GM18873 (cell line): ENCODE measurements around the gene GH1.
"Not testable (repeated sequence)": the region's sequence is repeated elsewhere in the genome, so short reads cannot be mapped to it uniquely, and the experiment has no call there.

Experiments used
- ATAC-seq: cut with Tn5 transposase; IDR thresholded peaks from one replicate; pipeline ENCODE4 v1.9.1; 2021; ENCODE audit warnings: mild to moderate bottlenecking, moderate library complexity, moderate number of reproducible peaks; ENCODE audit not compliant: unreplicated experiment, low FRiP score

The GH1 gene

GRCh38 chr17:63901971-63902370 lies 16.7 kb downstream of the GH1 start:
- not testable (repeated sequence) for ATAC-seq

- not testable (repeated sequence) for ATAC-seq
Observed at GRCh38 chr17:63898899-63899798, 19.5 kb downstream of the GH1 start.

GRCh38 chr17:63896524-63897354 lies 21.9 kb downstream of the GH1 start, which contains the start of gene CSH1:
Gene CSH1, minus strand, starts transcription at chr17:63896574. Its CDS starts 63 bp downstream, at chr17:63896511.
- ATAC-seq: not testable (repeated sequence)

GRCh38 chr17:63894821-63895220 lies 23.8 kb downstream of the GH1 start:
- ATAC-seq: not testable (repeated sequence)

- not testable (repeated sequence) for ATAC-seq
Observed at GRCh38 chr17:63894021-63894420, 24.6 kb downstream of the GH1 start.

GRCh38 chr17:63892316-63893037 lies 26.2 kb downstream of the GH1 start:
- not testable (repeated sequence) for ATAC-seq

GRCh38 chr17:63889026-63889848 lies 29.4 kb downstream of the GH1 start:
- not testable (repeated sequence) for ATAC-seq

- ATAC-seq: not testable (repeated sequence)
Observed at GRCh38 chr17:63885119-63885518, 33.5 kb downstream of the GH1 start.

GRCh38 chr17:63882626-63883126 lies 36.0 kb downstream of the GH1 start:
- ATAC-seq: not testable (repeated sequence)

GRCh38 chr17:63881935-63882601 lies 36.6 kb downstream of the GH1 start, which contains the start of gene GH2:
Gene GH2, minus strand, starts transcription at chr17:63881944. Its CDS starts 143 bp downstream, at chr17:63881801.
- no peak for ATAC-seq

- not testable (repeated sequence) for ATAC-seq
Observed at GRCh38 chr17:63881337-63881736, 37.3 kb downstream of the GH1 start.

GRCh38 chr17:63880706-63881105 lies 37.9 kb downstream of the GH1 start:
- ATAC-seq: no peak

- ATAC-seq: not testable (repeated sequence)
Observed at GRCh38 chr17:63878413-63878812, 40.2 kb downstream of the GH1 start.

- not testable (repeated sequence) for ATAC-seq
Observed at GRCh38 chr17:63874693-63875092, 43.9 kb downstream of the GH1 start.

- ATAC-seq: not testable (repeated sequence)
Observed at GRCh38 chr17:63874061-63874626, 44.5 kb downstream of the GH1 start.

- ATAC-seq: not testable (repeated sequence)
Observed at GRCh38 chr17:63873577-63873976, 45.1 kb downstream of the GH1 start, which contains the start of gene CSH2. Gene CSH2, minus strand, starts transcription at chr17:63873677. Its CDS starts 63 bp downstream, at chr17:63873614.

- ATAC-seq: not testable (repeated sequence)
Observed at GRCh38 chr17:63871646-63872365, 46.8 kb downstream of the GH1 start.

- ATAC-seq: not testable (repeated sequence)
Observed at GRCh38 chr17:63870292-63870665, 48.4 kb downstream of the GH1 start.
